Measurements from ENCODE around the gene MAN2B1. TPM values are rescaled to one million over a fixed set of nuclear protein-coding genes. Genes with fewer than 3 reads are reported as not detected.

Gene MAN2B1
- total RNA-seq, 1 experiment from 2014 or later: 48.2 TPM

- intact Hi-C loops (cut with micrococcal nuclease; ENCODE audit: unreplicated experiment): no loop called here
- no peak overlapping the region for H3K27ac ChIP-seq
- no peak overlapping the region for H3K4me3 ChIP-seq
- DNase-seq: no peak
- ChIA-PET CTCF (no interaction called here), POLR2A (ENCODE audit: unreplicated experiment) (no interaction called here)
- no peaks in the 10 kb centered on the region for H3K4me1 ChIP-seq (replicated peaks; ENCODE audit: insufficient read depth)
- H4K20me1 ChIP-seq (ENCODE audit: insufficient read depth): no peaks in the 10 kb centered on the region; the same call in 1 of the 2 replicates
- BruUV-seq (replicated peaks): no TSS peak
- no peak overlapping the region for H3K4me2 ChIP-seq
- TF ChIP-seq EZH2 (IDR thresholded peaks at IDR 0.05; ENCODE audit: low read depth) (no peak), CTCF (conservative IDR thresholded peaks at IDR 0.05) (no peak)
- H3K9me3 ChIP-seq (ENCODE audit: insufficient read depth, low read depth): no peaks in the 10 kb centered on the region
- peaks cover 19% of the 10 kb centered on the region for H3F3A ChIP-seq (ENCODE audit: insufficient read depth, low read depth)
- H3K27me3 ChIP-seq (ENCODE audit: insufficient read depth, low read depth): no peaks in the 10 kb centered on the region
- H3K9me2 ChIP-seq (ENCODE audit: insufficient read depth): no peaks in the 10 kb centered on the region
- no peaks in the 10 kb centered on the region for H3K36me3 ChIP-seq (ENCODE audit: low read depth)
- no peak overlapping the region for H2AFZ ChIP-seq
- H3K79me2 ChIP-seq (ENCODE audit: low read depth): peaks cover 10% of the 10 kb centered on the region
Observed at GRCh38 chr19:12689581-12690216, 23.2 kb upstream of the MAN2B1 start.

- TF ChIP-seq EZH2 (IDR thresholded peaks at IDR 0.05; ENCODE audit: low read depth) (no peak), CTCF (conservative IDR thresholded peaks at IDR 0.05) (no peak)
- Histone ChIP-seq H3K79me2 (ENCODE audit: low read depth) (peaks cover 3% of the 10 kb centered on the region; the same call in 1 of the 2 replicates), H3F3A (ENCODE audit: insufficient read depth, low read depth) (peaks cover 18% of the 10 kb centered on the region), H3K9me3 (ENCODE audit: insufficient read depth, low read depth) (no peaks in the 10 kb centered on the region), H4K20me1 (ENCODE audit: insufficient read depth) (no peaks in the 10 kb centered on the region; the same call in 1 of the 2 replicates), H3K4me3 (no peak overlapping the region), H3K27ac (no peak overlapping the region), H3K4me1 (replicated peaks; ENCODE audit: insufficient read depth) (no peaks in the 10 kb centered on the region), H2AFZ (no peak overlapping the region), H3K4me2 (no peak overlapping the region), H3K27me3 (ENCODE audit: insufficient read depth, low read depth) (no peaks in the 10 kb centered on the region), H3K9me2 (ENCODE audit: insufficient read depth) (no peaks in the 10 kb centered on the region), H3K36me3 (ENCODE audit: low read depth) (no peaks in the 10 kb centered on the region)
- ChIA-PET CTCF (no interaction called here), POLR2A (ENCODE audit: unreplicated experiment) (no interaction called here)
- intact Hi-C loops (cut with micrococcal nuclease; ENCODE audit: unreplicated experiment): no loop called here
- DNase-seq: no peak
- no TSS peak for BruUV-seq (replicated peaks)
Observed at GRCh38 chr19:12689012-12689411, 22.5 kb upstream of the MAN2B1 start.

GRCh38 chr19:12687496-12688196 lies 21.1 kb upstream of the MAN2B1 start, which contains the start of gene GNG14:
Gene GNG14, plus strand, starts transcription at chr19:12687998. Its CDS starts 51 bp downstream, at chr19:12688049.
- H3K79me2 ChIP-seq (ENCODE audit: low read depth): no peaks in the 10 kb centered on the region
- no peak for DNase-seq
- ChIA-PET POLR2A (ENCODE audit: unreplicated experiment) (no interaction called here), CTCF (interaction anchor here (0.6 kb wide), 1 partner anchor 104 kb away, joined by 10 read pairs; the partner anchor contains the start of gene JUNB)
- no peaks in the 10 kb centered on the region for H3K36me3 ChIP-seq (ENCODE audit: low read depth)
- H3K9me3 ChIP-seq (ENCODE audit: insufficient read depth, low read depth): no peaks in the 10 kb centered on the region
- H3F3A ChIP-seq (ENCODE audit: insufficient read depth, low read depth): peaks cover 26% of the 10 kb centered on the region
- intact Hi-C loops (cut with micrococcal nuclease; ENCODE audit: unreplicated experiment): no loop called here
- no peak within 1 kb of the TSS for H2AFZ ChIP-seq
- no peaks in the 10 kb centered on the region for H3K27me3 ChIP-seq (ENCODE audit: insufficient read depth, low read depth)
- TF ChIP-seq EZH2 (IDR thresholded peaks at IDR 0.05; ENCODE audit: low read depth) (no peak), CTCF (conservative IDR thresholded peaks at IDR 0.05) (no peak)
- H3K4me1 ChIP-seq (replicated peaks; ENCODE audit: insufficient read depth): no peaks in the 10 kb centered on the region
- no peaks in the 10 kb centered on the region; the same call in 1 of the 2 replicates for H4K20me1 ChIP-seq (ENCODE audit: insufficient read depth)
- BruUV-seq (replicated peaks): no TSS peak
- H3K27ac ChIP-seq: no peak within 1 kb of the TSS
- H3K9me2 ChIP-seq (ENCODE audit: insufficient read depth): no peaks in the 10 kb centered on the region
- H3K4me2 ChIP-seq: no peak within 1 kb of the TSS
- H3K4me3 ChIP-seq: no peak within 1 kb of the TSS

Data from PC-9 (cell line).